ENCODE data around the gene AQP5.

The AQP5 gene

GRCh38 chr12:49951411-49952240, 10.0 kb upstream of the AQP5 start:
- no peak for DNase-seq

GRCh38 chr12:49952391-49953055, 9.1 kb upstream of the AQP5 start:
- no peak for DNase-seq

GRCh38 chr12:49953151-49953550, 8.5 kb upstream of the AQP5 start:
- DNase-seq = no peak

- DNase-seq = no peak
These were observed 7.5 kb upstream of the AQP5 start for GRCh38 chr12:49953961-49954846.

- DNase-seq = no peak
These were observed 6.5 kb upstream of the AQP5 start for GRCh38 chr12:49954863-49955830.

- no peak for DNase-seq
These were observed 5.6 kb upstream of the AQP5 start for GRCh38 chr12:49955899-49956662.

- no peak for DNase-seq
These were observed 4.8 kb upstream of the AQP5 start for GRCh38 chr12:49956663-49957569.

GRCh38 chr12:49957570-49957967, 4.1 kb upstream of the AQP5 start:
- DNase-seq = no peak

GRCh38 chr12:49959685-49960473, 1.8 kb upstream of the AQP5 start:
- DNase-seq = no peak

GRCh38 chr12:49960474-49961110, 1.1 kb upstream of the AQP5 start:
- DNase-seq = no peak

- no peak for DNase-seq
These were observed 507 bp downstream of the AQP5 start for GRCh38 chr12:49961993-49962764.

- DNase-seq = no peak
These were observed 1.4 kb downstream of the AQP5 start for GRCh38 chr12:49962861-49963765.

GRCh38 chr12:49963976-49964815, 2.5 kb downstream of the AQP5 start:
- DNase-seq = no peak

GRCh38 chr12:49964849-49965624, 3.4 kb downstream of the AQP5 start:
- no peak for DNase-seq

- DNase-seq = no peak
These were observed 4.2 kb downstream of the AQP5 start for GRCh38 chr12:49965836-49966235.

Measured in fibroblast of skin of abdomen (primary cell).